Measurements from ENCODE around the gene CACNA2D1. TPM values are rescaled to one million over a fixed set of nuclear protein-coding genes. Genes with fewer than 3 reads are reported as not detected.

CACNA2D1 gene
- total RNA-seq, 1 donor from 2014 or later: 32.9 TPM

DNA sequence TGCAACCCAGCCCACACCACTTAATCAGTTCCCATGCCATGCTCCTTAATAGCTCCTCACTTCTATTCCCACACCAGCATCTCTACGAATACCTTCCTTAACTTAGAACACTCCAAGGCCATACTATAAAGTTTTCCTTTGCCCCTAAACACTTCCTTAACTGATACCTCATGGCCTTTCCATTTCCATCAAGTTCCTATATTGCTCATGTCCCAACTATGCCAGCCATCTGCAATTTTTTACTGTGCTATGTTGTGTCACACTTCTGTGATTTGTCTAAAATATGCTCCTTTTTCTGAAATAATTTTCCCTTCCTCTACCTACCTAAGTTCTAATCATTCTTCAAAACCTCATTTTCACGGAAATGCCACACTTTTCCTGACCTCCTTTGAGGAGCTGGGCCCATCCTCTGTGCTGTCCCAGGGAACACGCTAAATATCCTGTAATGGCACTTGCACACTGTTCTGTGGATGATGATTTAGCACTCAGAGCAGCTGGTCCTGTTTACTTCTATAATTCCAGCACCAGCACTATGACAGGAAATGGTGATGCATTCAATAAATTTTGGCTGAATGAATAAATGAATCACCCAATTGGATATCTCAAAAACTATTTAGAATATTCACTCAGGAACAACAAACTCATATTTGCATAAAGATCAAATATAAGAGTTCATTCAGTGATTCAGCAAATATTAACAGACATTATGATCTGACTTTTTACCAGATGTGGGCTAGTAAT lies 407.3 kb downstream of the CACNA2D1 start:
- H3K27me3 Mint-ChIP-seq (ENCODE audit: low read depth): no peaks in the 10 kb centered on the region
- H3K27ac Mint-ChIP-seq (ENCODE audit: unreplicated experiment): no peak overlapping the region
- no peak overlapping the region for H3K4me3 Mint-ChIP-seq (ENCODE audit: unreplicated experiment)

DNA sequence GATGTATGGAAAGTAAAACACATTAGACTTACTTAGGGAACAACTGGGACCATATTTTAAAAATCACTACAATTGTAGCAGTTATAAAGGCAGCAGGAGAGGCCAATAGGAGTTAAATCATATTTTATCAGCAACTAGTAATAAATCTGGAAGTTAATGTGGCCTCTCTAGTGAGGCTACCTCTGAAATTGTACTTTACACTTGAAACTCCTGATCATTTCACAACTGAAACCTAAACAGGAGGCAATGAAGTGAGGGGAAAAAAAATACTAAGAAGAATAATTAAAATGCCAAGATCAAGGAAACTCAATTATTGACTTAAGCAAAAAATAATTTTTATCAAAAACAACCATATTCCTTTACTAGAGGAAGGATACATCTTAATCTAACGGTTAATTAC lies 408.1 kb downstream of the CACNA2D1 start:
- Mint-ChIP-seq H3K9me3 (ENCODE audit: low read depth) (no peaks in the 10 kb centered on the region), H3K4me1 (ENCODE audit: low read depth) (peaks cover 21% of the 10 kb centered on the region), H3K27ac (ENCODE audit: unreplicated experiment) (no peak overlapping the region), H3K4me3 (ENCODE audit: unreplicated experiment) (no peak overlapping the region), H3K36me3 (ENCODE audit: low read depth) (no peaks in the 10 kb centered on the region), H3K27me3 (ENCODE audit: low read depth) (no peaks in the 10 kb centered on the region)
- TF ChIP-seq, protein P1, sequence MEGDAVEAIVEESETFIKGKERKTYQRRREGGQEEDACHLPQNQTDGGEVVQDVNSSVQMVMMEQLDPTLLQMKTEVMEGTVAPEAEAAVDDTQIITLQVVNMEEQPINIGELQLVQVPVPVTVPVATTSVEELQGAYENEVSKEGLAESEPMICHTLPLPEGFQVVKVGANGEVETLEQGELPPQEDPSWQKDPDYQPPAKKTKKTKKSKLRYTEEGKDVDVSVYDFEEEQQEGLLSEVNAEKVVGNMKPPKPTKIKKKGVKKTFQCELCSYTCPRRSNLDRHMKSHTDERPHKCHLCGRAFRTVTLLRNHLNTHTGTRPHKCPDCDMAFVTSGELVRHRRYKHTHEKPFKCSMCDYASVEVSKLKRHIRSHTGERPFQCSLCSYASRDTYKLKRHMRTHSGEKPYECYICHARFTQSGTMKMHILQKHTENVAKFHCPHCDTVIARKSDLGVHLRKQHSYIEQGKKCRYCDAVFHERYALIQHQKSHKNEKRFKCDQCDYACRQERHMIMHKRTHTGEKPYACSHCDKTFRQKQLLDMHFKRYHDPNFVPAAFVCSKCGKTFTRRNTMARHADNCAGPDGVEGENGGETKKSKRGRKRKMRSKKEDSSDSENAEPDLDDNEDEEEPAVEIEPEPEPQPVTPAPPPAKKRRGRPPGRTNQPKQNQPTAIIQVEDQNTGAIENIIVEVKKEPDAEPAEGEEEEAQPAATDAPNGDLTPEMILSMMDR (IDR thresholded peaks at IDR 0.05): no peak
- no peak for DNase-seq (ENCODE audit: low spot score)

More for the DNA sequence above, 407.3 kb downstream of the CACNA2D1 start:
- no peaks in the 10 kb centered on the region for H3K9me3 Mint-ChIP-seq (ENCODE audit: low read depth)
- TF ChIP-seq, protein P1 (IDR thresholded peaks at IDR 0.05): no peak
- H3K36me3 Mint-ChIP-seq (ENCODE audit: low read depth): no peaks in the 10 kb centered on the region
- peaks cover 21% of the 10 kb centered on the region for H3K4me1 Mint-ChIP-seq (ENCODE audit: low read depth)
- DNase-seq (ENCODE audit: low spot score): no peak

DNA sequence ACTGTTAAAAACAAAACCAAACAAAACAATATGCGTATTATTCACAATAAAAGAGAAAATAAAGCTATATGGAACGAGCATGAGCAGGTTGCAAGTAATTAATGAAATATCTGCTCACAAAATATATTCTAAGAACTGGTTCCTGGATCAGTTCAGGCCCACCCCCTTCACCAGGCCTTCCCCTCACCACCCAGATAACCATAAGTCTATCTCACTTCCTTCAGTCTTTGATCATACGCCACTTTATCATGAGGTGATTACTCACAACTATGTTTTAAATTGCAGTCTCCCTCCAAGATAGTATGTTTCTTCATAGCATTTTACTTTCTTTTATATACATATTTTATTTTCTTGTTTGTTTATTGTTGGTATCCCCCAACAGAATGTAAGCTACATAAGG lies 410.7 kb downstream of the CACNA2D1 start:
- H3K36me3 Mint-ChIP-seq (ENCODE audit: low read depth): peaks cover 2% of the 10 kb centered on the region
- no peak overlapping the region for H3K4me3 Mint-ChIP-seq (ENCODE audit: unreplicated experiment)
- no peak overlapping the region for H3K27ac Mint-ChIP-seq (ENCODE audit: unreplicated experiment)
- no peaks in the 10 kb centered on the region for H3K9me3 Mint-ChIP-seq (ENCODE audit: low read depth)
- no peak for DNase-seq (ENCODE audit: low spot score)
- TF ChIP-seq, protein P1 (IDR thresholded peaks at IDR 0.05): no peak
- no peaks in the 10 kb centered on the region for H3K27me3 Mint-ChIP-seq (ENCODE audit: low read depth)
- peaks cover 11% of the 10 kb centered on the region for H3K4me1 Mint-ChIP-seq (ENCODE audit: low read depth)

DNA sequence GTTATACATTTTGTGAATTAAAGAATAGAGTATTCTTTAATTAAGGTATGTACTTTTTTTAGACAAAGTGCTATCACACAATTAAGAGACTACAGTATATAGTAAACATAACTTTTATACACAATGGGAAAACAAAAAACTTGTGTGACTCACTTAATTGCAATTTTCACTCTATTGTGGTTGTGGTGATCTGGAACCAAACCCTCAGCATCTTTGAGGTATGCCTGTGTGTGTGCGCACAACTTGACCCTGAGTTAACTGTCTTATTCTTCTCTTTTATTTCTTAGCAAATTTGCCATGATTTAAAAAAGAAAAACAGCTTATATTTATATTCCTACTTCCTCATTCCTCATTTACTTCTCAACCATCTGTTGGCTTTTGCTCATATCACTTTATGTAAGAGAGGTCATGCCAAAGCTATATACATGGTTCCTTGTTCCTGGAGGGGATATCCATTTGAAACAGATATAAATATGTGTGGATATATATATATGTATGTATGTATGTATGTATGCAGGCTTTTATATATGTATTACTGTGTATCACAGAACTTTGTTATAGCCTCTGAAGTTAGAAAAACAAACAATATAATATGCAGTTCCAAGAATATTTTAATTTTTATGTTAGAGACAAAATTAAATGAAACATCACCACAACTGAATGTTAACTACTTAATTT lies 414.2 kb downstream of the CACNA2D1 start:
- Mint-ChIP-seq H3K4me1 (ENCODE audit: low read depth) (no peaks in the 10 kb centered on the region), H3K9me3 (ENCODE audit: low read depth) (no peaks in the 10 kb centered on the region), H3K4me3 (ENCODE audit: unreplicated experiment) (no peak overlapping the region), H3K27me3 (ENCODE audit: low read depth) (no peaks in the 10 kb centered on the region), H3K36me3 (ENCODE audit: low read depth) (peaks cover 2% of the 10 kb centered on the region), H3K27ac (ENCODE audit: unreplicated experiment) (no peak overlapping the region)
- TF ChIP-seq, protein P1 (IDR thresholded peaks at IDR 0.05): no peak
- no peak for DNase-seq (ENCODE audit: low spot score)

DNA sequence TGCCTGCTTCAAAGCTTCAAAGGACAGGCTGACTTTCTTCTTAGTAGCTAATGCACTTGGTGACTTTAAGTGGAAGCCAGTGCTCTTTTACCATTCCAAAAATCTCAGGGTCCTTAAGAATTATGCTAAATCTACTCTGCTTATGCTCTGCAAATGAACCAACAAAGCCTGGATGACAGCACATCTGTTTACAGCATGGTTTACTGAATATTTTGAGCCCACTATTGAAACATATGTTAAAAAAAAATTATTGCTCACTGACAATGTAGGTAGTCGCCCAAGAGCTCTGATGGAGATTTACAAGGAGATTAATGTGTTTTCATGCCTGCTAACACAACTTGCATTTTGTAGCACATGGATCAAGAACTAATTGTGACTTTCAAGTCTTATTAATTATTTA lies 415.5 kb downstream of the CACNA2D1 start:
- Mint-ChIP-seq H3K27ac (ENCODE audit: unreplicated experiment) (no peak overlapping the region), H3K4me3 (ENCODE audit: unreplicated experiment) (no peak overlapping the region), H3K27me3 (ENCODE audit: low read depth) (no peaks in the 10 kb centered on the region), H3K36me3 (ENCODE audit: low read depth) (peaks cover 2% of the 10 kb centered on the region), H3K9me3 (ENCODE audit: low read depth) (no peaks in the 10 kb centered on the region), H3K4me1 (ENCODE audit: low read depth) (no peaks in the 10 kb centered on the region)
- TF ChIP-seq, protein P1 (IDR thresholded peaks at IDR 0.05): no peak
- no peak for DNase-seq (ENCODE audit: low spot score)
